AG09309 (cell line): ENCODE data around the gene SMIM28.
"Not testable (repeated sequence)": the region's sequence is repeated elsewhere in the genome, so short reads cannot be mapped to it uniquely, and the experiment has no call there.

ENCODE experiments used
- DNase-seq: peaks from one replicate; pipeline ENCODE4 v3.0.0-alpha.2; 2010; ENCODE audit warnings: low read depth
- H3K4me3 ChIP-seq: 2 replicates; pipeline ENCODE4 v1.5.1; 2011; ENCODE audit warnings: mild to moderate bottlenecking, low read depth, low read length, moderate library complexity; ENCODE audit not compliant: control insufficient read depth
- CTCF ChIP-seq: IDR thresholded peaks from 2 replicates; pipeline ENCODE4 v1.5.1; 2011; ENCODE audit warnings: mild to moderate bottlenecking, low read depth, low read length, inconsistent platforms; ENCODE audit not compliant: insufficient read depth, control insufficient read depth; ENCODE audit errors: missing control alignments

SMIM28 gene

GRCh38 chr6:138420356-138420755 is 42.7 kb downstream of the SMIM28 start:
- DNase-seq: no peak
- TF ChIP-seq CTCF: no peak
- no peak overlapping the region for H3K4me3 ChIP-seq

DNA sequence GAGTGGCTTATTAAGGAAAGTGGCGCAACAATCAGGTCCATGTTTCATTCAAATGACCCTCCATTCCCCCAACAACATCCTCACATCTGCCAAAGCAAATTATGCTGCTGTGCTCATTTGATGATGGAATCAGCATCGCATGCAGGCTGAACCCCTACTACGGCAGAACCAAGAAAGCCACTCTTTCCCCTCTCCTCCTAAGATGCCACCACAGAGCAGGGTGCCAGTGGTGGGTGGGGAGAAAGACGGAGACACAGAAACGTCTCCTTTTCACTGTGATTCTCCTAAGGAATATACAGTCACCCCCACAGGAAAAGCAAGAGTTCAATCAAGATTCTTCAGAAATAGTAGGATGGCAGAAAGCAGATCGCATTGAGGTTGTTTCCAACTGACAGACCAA is 43.4 kb downstream of the SMIM28 start:
- H3K4me3 ChIP-seq: no peak overlapping the region
- DNase-seq: no peak
- no peak for TF ChIP-seq CTCF

- no peak for DNase-seq
- no peak overlapping the region for H3K4me3 ChIP-seq
- no peak for TF ChIP-seq CTCF
These were observed 43.9 kb downstream of the SMIM28 start for GRCh38 chr6:138421608-138422007.

DNA sequence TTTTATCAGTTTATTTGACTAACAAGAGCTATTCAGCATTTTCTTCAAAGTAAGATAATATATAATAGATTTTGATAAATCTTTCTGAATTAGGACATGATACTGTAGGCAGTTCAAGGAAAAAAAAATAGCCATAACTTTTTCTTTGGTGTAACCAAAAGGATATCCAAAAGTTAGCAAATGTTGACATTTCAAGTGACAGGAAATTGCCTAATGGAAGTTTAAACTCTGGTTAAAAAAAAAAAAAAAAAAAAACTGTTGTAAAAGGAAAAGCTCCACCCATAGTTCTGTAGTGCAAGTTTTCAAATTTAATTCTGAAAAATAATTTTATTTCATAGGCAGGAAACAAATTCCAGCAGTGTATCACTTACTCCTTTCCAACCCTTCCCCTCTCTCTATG is 45.2 kb downstream of the SMIM28 start:
- no peak for DNase-seq
- H3K4me3 ChIP-seq: no peak overlapping the region
- TF ChIP-seq CTCF: no peak

DNA sequence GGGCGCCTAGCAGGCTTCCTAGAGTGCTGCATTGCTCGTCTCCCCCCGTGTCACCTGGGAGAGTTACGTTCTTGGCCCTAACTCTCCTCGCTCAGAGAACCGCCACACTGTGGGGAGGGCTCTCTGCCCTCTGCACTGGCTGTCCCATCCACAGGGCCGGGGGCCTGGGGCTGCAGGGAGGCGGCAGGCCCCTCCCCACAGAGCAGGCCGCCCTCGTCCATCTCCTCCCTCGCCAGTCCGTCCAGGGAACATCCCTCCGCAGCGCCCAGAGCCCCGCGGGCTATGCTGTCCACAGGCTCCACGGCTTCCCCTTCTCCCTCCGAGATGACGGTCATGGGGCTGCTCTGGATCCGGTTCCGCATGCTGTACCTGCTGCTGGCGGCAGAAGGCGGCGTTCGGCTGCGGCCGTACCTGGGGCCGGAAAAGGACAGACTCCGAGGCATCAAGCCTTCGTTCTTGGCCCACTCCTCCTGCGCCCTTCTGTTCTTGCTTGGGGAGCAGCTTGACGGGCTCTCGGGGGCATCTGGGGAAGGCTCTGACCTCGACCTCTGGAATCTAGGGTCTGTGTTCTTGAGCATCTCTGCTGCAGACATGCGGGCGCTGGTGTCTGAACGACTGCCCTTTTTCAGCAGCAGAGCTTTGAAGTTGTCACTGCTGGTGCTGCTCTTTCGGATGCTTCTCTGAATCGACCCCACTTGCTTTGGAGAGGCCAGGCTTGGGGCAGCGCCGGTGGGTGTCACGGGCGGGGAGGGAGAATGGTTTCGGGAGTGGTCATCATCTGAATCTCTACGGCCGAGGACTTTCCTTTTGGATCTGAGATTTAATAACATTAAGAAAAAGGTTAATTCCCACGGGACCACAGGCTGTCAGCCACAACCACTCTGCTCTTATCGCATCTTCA is 46.5 kb downstream of the SMIM28 start:
- no peak overlapping the region for H3K4me3 ChIP-seq
- TF ChIP-seq CTCF: no peak
- DNase-seq: no peak

DNA sequence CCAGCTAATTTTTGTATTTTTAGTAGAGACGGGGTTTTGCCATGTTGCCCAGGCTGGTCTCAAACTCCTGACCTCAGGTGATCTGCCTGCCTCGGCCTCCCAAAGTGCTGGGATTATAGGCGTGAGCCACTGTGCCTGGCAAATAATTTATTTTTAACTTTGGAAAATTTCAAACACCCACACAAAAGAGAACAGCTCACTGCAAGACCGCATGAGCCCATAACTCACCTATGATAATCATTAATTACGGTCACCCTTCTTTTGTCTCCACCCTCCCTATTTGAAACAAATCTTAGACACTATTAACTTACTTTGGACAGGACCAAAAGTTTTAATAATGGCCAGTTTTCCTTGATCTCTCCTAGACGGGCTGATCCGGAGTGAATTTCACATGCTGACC is 47.6 kb downstream of the SMIM28 start:
- not testable (repeated sequence) for H3K4me3 ChIP-seq, DNase-seq

- H3K4me3 ChIP-seq: no peak overlapping the region
- no peak for DNase-seq
- TF ChIP-seq CTCF: no peak
These were observed 48.9 kb downstream of the SMIM28 start for GRCh38 chr6:138426500-138427123.
